Measurements from ENCODE around the gene MAN1B1.

Gene MAN1B1

GRCh38 chr9:137084526-137084925 lies 2.3 kb upstream of the MAN1B1 start:
- Histone ChIP-seq H3K27me3 (ENCODE audit: control insufficient read depth, insufficient read depth, low read length) (peaks cover 8% of the 10 kb centered on the region), H3K4me3 (ENCODE audit: low read depth, low read length) (no peak overlapping the region), H3K36me3 (ENCODE audit: control insufficient read depth, insufficient read depth, low read length) (peaks cover 25% of the 10 kb centered on the region), H3K4me1 (ENCODE audit: control insufficient read depth, insufficient read depth, low read length) (peaks cover 2% of the 10 kb centered on the region), H3K9ac (ENCODE audit: low read depth, low read length) (no peak overlapping the region), H3K9me3 (ENCODE audit: control insufficient read depth, insufficient read depth, low read length) (no peaks in the 10 kb centered on the region)

GRCh38 chr9:137085920-137086530 lies 760 bp upstream of the MAN1B1 start:
- Histone ChIP-seq H3K27me3 (ENCODE audit: control insufficient read depth, insufficient read depth, low read length) (peaks cover 4% of the 10 kb centered on the region), H3K4me3 (ENCODE audit: low read depth, low read length) (peak overlapping the region; percentile 75), H3K4me1 (ENCODE audit: control insufficient read depth, insufficient read depth, low read length) (peaks cover 2% of the 10 kb centered on the region), H3K9ac (ENCODE audit: low read depth, low read length) (peak overlapping the region; percentile 16), H3K36me3 (ENCODE audit: control insufficient read depth, insufficient read depth, low read length) (peaks cover 22% of the 10 kb centered on the region), H3K9me3 (ENCODE audit: control insufficient read depth, insufficient read depth, low read length) (no peaks in the 10 kb centered on the region)

- H3K9ac ChIP-seq (ENCODE audit: low read depth, low read length) = peak overlapping the region; percentile 76
- H3K27me3 ChIP-seq (ENCODE audit: control insufficient read depth, insufficient read depth, low read length) = peaks cover 4% of the 10 kb centered on the region
- no peaks in the 10 kb centered on the region for H3K9me3 ChIP-seq (ENCODE audit: control insufficient read depth, insufficient read depth, low read length)
- H3K4me1 ChIP-seq (ENCODE audit: control insufficient read depth, insufficient read depth, low read length) = peaks cover 2% of the 10 kb centered on the region
- H3K4me3 ChIP-seq (ENCODE audit: low read depth, low read length) = peak overlapping the region; percentile 75
- peaks cover 21% of the 10 kb centered on the region for H3K36me3 ChIP-seq (ENCODE audit: control insufficient read depth, insufficient read depth, low read length)
These were observed 682 bp downstream of the MAN1B1 start for GRCh38 chr9:137087409-137087925.

GRCh38 chr9:137088121-137088520 lies 1.3 kb downstream of the MAN1B1 start:
- H3K4me3 ChIP-seq (ENCODE audit: low read depth, low read length) = no peak overlapping the region
- H3K36me3 ChIP-seq (ENCODE audit: control insufficient read depth, insufficient read depth, low read length) = peaks cover 16% of the 10 kb centered on the region
- no peak overlapping the region for H3K9ac ChIP-seq (ENCODE audit: low read depth, low read length)
- peaks cover 4% of the 10 kb centered on the region for H3K27me3 ChIP-seq (ENCODE audit: control insufficient read depth, insufficient read depth, low read length)
- H3K9me3 ChIP-seq (ENCODE audit: control insufficient read depth, insufficient read depth, low read length) = no peaks in the 10 kb centered on the region
- H3K4me1 ChIP-seq (ENCODE audit: control insufficient read depth, insufficient read depth, low read length) = peaks cover 2% of the 10 kb centered on the region

GRCh38 chr9:137089232-137089947 lies 2.6 kb downstream of the MAN1B1 start:
- H3K27me3 ChIP-seq (ENCODE audit: control insufficient read depth, insufficient read depth, low read length) = peaks cover 4% of the 10 kb centered on the region
- no peak overlapping the region for H3K4me3 ChIP-seq (ENCODE audit: low read depth, low read length)
- H3K9ac ChIP-seq (ENCODE audit: low read depth, low read length) = no peak overlapping the region
- H3K36me3 ChIP-seq (ENCODE audit: control insufficient read depth, insufficient read depth, low read length) = peaks cover 13% of the 10 kb centered on the region
- H3K4me1 ChIP-seq (ENCODE audit: control insufficient read depth, insufficient read depth, low read length) = peaks cover 2% of the 10 kb centered on the region
- H3K9me3 ChIP-seq (ENCODE audit: control insufficient read depth, insufficient read depth, low read length) = no peaks in the 10 kb centered on the region

- Histone ChIP-seq H3K4me3 (ENCODE audit: low read depth, low read length) (no peak overlapping the region), H3K9me3 (ENCODE audit: control insufficient read depth, insufficient read depth, low read length) (no peaks in the 10 kb centered on the region), H3K4me1 (ENCODE audit: control insufficient read depth, insufficient read depth, low read length) (no peaks in the 10 kb centered on the region), H3K27me3 (ENCODE audit: control insufficient read depth, insufficient read depth, low read length) (no peaks in the 10 kb centered on the region), H3K9ac (ENCODE audit: low read depth, low read length) (no peak overlapping the region), H3K36me3 (ENCODE audit: control insufficient read depth, insufficient read depth, low read length) (peaks cover 28% of the 10 kb centered on the region)
These were observed 9.1 kb downstream of the MAN1B1 start for GRCh38 chr9:137095664-137096517.

GRCh38 chr9:137096785-137097546 lies 10.2 kb downstream of the MAN1B1 start:
- no peaks in the 10 kb centered on the region for H3K9me3 ChIP-seq (ENCODE audit: control insufficient read depth, insufficient read depth, low read length)
- no peaks in the 10 kb centered on the region for H3K27me3 ChIP-seq (ENCODE audit: control insufficient read depth, insufficient read depth, low read length)
- H3K9ac ChIP-seq (ENCODE audit: low read depth, low read length) = no peak overlapping the region
- no peaks in the 10 kb centered on the region for H3K4me1 ChIP-seq (ENCODE audit: control insufficient read depth, insufficient read depth, low read length)
- H3K36me3 ChIP-seq (ENCODE audit: control insufficient read depth, insufficient read depth, low read length) = peaks cover 30% of the 10 kb centered on the region
- H3K4me3 ChIP-seq (ENCODE audit: low read depth, low read length) = no peak overlapping the region

- Histone ChIP-seq H3K36me3 (ENCODE audit: control insufficient read depth, insufficient read depth, low read length) (peaks cover 39% of the 10 kb centered on the region), H3K9me3 (ENCODE audit: control insufficient read depth, insufficient read depth, low read length) (peaks cover 5% of the 10 kb centered on the region), H3K27me3 (ENCODE audit: control insufficient read depth, insufficient read depth, low read length) (no peaks in the 10 kb centered on the region), H3K4me1 (ENCODE audit: control insufficient read depth, insufficient read depth, low read length) (no peaks in the 10 kb centered on the region), H3K4me3 (ENCODE audit: low read depth, low read length) (no peak overlapping the region), H3K9ac (ENCODE audit: low read depth, low read length) (no peak overlapping the region)
These were observed 11.1 kb downstream of the MAN1B1 start for GRCh38 chr9:137097761-137098462.

GRCh38 chr9:137099231-137099630 lies 12.4 kb downstream of the MAN1B1 start:
- Histone ChIP-seq H3K9me3 (ENCODE audit: control insufficient read depth, insufficient read depth, low read length) (peaks cover 5% of the 10 kb centered on the region), H3K4me3 (ENCODE audit: low read depth, low read length) (no peak overlapping the region), H3K27me3 (ENCODE audit: control insufficient read depth, insufficient read depth, low read length) (no peaks in the 10 kb centered on the region), H3K36me3 (ENCODE audit: control insufficient read depth, insufficient read depth, low read length) (peaks cover 50% of the 10 kb centered on the region), H3K9ac (ENCODE audit: low read depth, low read length) (no peak overlapping the region), H3K4me1 (ENCODE audit: control insufficient read depth, insufficient read depth, low read length) (no peaks in the 10 kb centered on the region)

GRCh38 chr9:137103206-137103999 lies 16.6 kb downstream of the MAN1B1 start:
- Histone ChIP-seq H3K9ac (ENCODE audit: low read depth, low read length) (no peak overlapping the region), H3K36me3 (ENCODE audit: control insufficient read depth, insufficient read depth, low read length) (peaks cover 63% of the 10 kb centered on the region), H3K4me1 (ENCODE audit: control insufficient read depth, insufficient read depth, low read length) (no peaks in the 10 kb centered on the region), H3K27me3 (ENCODE audit: control insufficient read depth, insufficient read depth, low read length) (no peaks in the 10 kb centered on the region), H3K4me3 (ENCODE audit: low read depth, low read length) (no peak overlapping the region), H3K9me3 (ENCODE audit: control insufficient read depth, insufficient read depth, low read length) (peaks cover 5% of the 10 kb centered on the region)
